ENCODE measurements around the gene HSP90AB1. TPM values are rescaled to one million over a fixed set of nuclear protein-coding genes. Genes with fewer than 3 reads are reported as not detected.
A peak's percentile ranks its signal among the peaks of the same experiment; 100 is the strongest.

HSP90AB1 gene
- total and polyA plus RNA-seq, 2 of the 8 experiments (the other 6 are each of a cell fraction or from before 2014, with no cell fraction given) = 1,564 to 2,297 TPM

DNA sequence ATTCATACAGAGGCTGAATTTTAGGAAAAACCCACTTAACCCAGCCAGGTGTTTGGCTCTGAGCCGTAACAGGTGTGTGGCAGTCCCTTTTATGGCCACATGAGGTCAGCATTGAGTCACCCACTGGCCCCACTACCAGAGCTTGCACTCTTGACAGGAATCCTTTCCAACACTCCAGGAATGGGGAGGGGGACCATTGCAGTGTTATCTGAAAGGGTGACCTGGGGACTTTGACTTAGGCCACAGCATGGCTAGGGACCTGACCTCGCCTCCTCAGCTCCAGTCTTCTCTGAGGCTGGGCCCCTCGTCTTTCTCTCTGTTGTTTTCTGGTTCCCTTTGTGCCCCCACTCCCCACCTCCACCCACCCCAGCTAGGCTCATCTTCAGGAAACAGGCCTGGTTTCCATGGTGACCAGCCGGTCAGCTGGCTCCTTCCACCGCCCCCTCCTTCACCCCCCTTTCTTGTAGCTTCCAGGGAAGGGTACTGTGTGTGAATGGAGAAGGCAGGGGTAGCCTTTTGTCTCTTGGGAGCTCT, 21.3 kb downstream of the HSP90AB1 start (continued):
- TF ChIP-seq RAD21 (IDR thresholded peaks at IDR 0.05 in 1 of 2, conservative IDR thresholded peaks at IDR 0.05 in 1 of 2; ENCODE audit: low read depth in 2 of 2, low read length in 2 of 2) (peak; percentile 97 to 98), CHD2 (IDR thresholded peaks at IDR 0.05; ENCODE audit: low read length) (no peak), POLR2A (IDR thresholded peaks at IDR 0.05; ENCODE audit: control extremely low read depth in 1 of 2, low read depth in 2 of 2, low read length in 2 of 2) (no peak), EGR1 (IDR thresholded peaks at IDR 0.05; ENCODE audit: borderline replicate concordance, low read depth, low read length) (peak; percentile 23), HDAC6 (IDR thresholded peaks at IDR 0.05; ENCODE audit: low read depth, low read length) (no peak), RNF2 (IDR thresholded peaks at IDR 0.05; ENCODE audit: borderline replicate concordance, low read depth, low read length, missing control alignments, poor library complexity, severe bottlenecking) (no peak), ZNF274 (IDR thresholded peaks at IDR 0.05; ENCODE audit: borderline replicate concordance, extremely low read depth, low read length) (no peak), SP2 (IDR thresholded peaks at IDR 0.05; ENCODE audit: low read length) (no peak), SIN3A (conservative IDR thresholded peaks at IDR 0.05 in 1 of 2, IDR thresholded peaks at IDR 0.05 in 1 of 2; ENCODE audit: low read depth in 1 of 2, low read length in 2 of 2) (peak; percentile 90 to 92; a peak in 3 of 4 replicates), RXRA (IDR thresholded peaks at IDR 0.05; ENCODE audit: insufficient read depth, low read depth, low read length) (no peak), KDM4A (IDR thresholded peaks at IDR 0.05; ENCODE audit: low read depth, low read length, severe bottlenecking) (no peak), POLR2AphosphoS5 (IDR thresholded peaks at IDR 0.05; ENCODE audit: low read depth, low read length) (no peak), GTF2F1 (IDR thresholded peaks at IDR 0.05; ENCODE audit: borderline replicate concordance, low read depth, low read length) (no peak), CREB1 (IDR thresholded peaks at IDR 0.05) (0 out of 2 replicates have a peak, but pooled peaks have one; percentile 15), SP1 (IDR thresholded peaks at IDR 0.05; ENCODE audit: low read depth, low read length) (no peak)
- TF ChIP-seq, protein P1, sequence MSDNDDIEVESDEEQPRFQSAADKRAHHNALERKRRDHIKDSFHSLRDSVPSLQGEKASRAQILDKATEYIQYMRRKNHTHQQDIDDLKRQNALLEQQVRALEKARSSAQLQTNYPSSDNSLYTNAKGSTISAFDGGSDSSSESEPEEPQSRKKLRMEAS (IDR thresholded peaks at IDR 0.05) = no peak; the same call in 1 of the 2 replicates
- TF ChIP-seq, protein P2, sequence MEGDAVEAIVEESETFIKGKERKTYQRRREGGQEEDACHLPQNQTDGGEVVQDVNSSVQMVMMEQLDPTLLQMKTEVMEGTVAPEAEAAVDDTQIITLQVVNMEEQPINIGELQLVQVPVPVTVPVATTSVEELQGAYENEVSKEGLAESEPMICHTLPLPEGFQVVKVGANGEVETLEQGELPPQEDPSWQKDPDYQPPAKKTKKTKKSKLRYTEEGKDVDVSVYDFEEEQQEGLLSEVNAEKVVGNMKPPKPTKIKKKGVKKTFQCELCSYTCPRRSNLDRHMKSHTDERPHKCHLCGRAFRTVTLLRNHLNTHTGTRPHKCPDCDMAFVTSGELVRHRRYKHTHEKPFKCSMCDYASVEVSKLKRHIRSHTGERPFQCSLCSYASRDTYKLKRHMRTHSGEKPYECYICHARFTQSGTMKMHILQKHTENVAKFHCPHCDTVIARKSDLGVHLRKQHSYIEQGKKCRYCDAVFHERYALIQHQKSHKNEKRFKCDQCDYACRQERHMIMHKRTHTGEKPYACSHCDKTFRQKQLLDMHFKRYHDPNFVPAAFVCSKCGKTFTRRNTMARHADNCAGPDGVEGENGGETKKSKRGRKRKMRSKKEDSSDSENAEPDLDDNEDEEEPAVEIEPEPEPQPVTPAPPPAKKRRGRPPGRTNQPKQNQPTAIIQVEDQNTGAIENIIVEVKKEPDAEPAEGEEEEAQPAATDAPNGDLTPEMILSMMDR (IDR thresholded peaks at IDR 0.05; ENCODE audit: control extremely low read depth in 1 of 3, insufficient read depth in 1 of 3, low read depth in 1 of 3, low read length in 3 of 3) = peak in 2 of 3 experiments; percentile 94 to 98; a peak in 3 of 4 replicates
- TF ChIP-seq, protein P3, sequence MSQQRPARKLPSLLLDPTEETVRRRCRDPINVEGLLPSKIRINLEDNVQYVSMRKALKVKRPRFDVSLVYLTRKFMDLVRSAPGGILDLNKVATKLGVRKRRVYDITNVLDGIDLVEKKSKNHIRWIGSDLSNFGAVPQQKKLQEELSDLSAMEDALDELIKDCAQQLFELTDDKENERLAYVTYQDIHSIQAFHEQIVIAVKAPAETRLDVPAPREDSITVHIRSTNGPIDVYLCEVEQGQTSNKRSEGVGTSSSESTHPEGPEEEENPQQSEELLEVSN (IDR thresholded peaks at IDR 0.05) = no peak
